HepG2 (cell line): Measurements from ENCODE around the gene SQOR. TPM values are rescaled to one million over a fixed set of nuclear protein-coding genes. Genes with fewer than 3 reads are reported as not detected.

Experiments used
- KDM4B ChIP-seq: sonication (generic); formaldehyde crosslinking; IDR thresholded peaks from 2 replicates; pipeline ENCODE4 v1.4.0; 2020; ENCODE audit warnings: missing genetic modification reagents
- THYN1 ChIP-seq: sonication (generic); formaldehyde crosslinking; IDR thresholded peaks from 2 replicates; pipeline ENCODE4 v1.8.1; 2023; ENCODE audit warnings: low read depth, mild to moderate bottlenecking, moderate library complexity, missing genetic modification reagents, borderline replicate concordance
- polyA plus RNA-seq, 8 experiments: library from polyadenylated mRNA; depleted of rRNA in 3 of 8; stranded (reverse) in 7 of 8; unstranded in 1 of 8; fragments of >200 nt; fragmentation: Illumina TruSeq in 4 of 8; extraction: Trizol in 4 of 8; gene quantifications; 2 replicates each; pipeline versions ENCODE4 v1.2.1 to v1.2.3, GENCODE V29; 2011 to 2016; ENCODE audit warnings: low read depth in 4 of 8, missing spikeins in 1 of 8, mixed read lengths in 1 of 8; ENCODE audit not compliant: insufficient read depth in 1 of 8
- total RNA-seq, 5 experiments: library from RNA; depleted of rRNA; stranded (reverse); fragments of >200 nt; fragmentation: Illumina TruSeq; extraction: Trizol; gene quantifications; 2 replicates each; pipeline ENCODE4 v1.2.3, GENCODE V29; 2016; ENCODE audit warnings: low read depth in 1 of 5
- TF ChIP-seq, protein P1 (sequence below): sonication (generic); formaldehyde crosslinking; conservative IDR thresholded peaks from 2 replicates; pipeline ENCODE4 v1.8.0; 2022; ENCODE audit warnings: low read depth, missing genetic modification reagents
- TF ChIP-seq, protein P2 (sequence below): sonication (generic); formaldehyde crosslinking; IDR thresholded peaks from 2 replicates; pipeline ENCODE4 v1.5.1; 2020; ENCODE audit warnings: mild to moderate bottlenecking, missing genetic modification reagents, moderate library complexity
- TF ChIP-seq, protein P3 (sequence below): sonication (generic); formaldehyde crosslinking; IDR thresholded peaks from 2 replicates; pipeline ENCODE4 v1.9.0; 2021; ENCODE audit warnings: missing genetic modification reagents, borderline replicate concordance

Gene SQOR
- total and polyA plus RNA-seq, 2 of the 13 experiments (the other 11 are each of a cell fraction or from before 2014, with no cell fraction given), result 19.3 to 19.4 TPM

DNA sequence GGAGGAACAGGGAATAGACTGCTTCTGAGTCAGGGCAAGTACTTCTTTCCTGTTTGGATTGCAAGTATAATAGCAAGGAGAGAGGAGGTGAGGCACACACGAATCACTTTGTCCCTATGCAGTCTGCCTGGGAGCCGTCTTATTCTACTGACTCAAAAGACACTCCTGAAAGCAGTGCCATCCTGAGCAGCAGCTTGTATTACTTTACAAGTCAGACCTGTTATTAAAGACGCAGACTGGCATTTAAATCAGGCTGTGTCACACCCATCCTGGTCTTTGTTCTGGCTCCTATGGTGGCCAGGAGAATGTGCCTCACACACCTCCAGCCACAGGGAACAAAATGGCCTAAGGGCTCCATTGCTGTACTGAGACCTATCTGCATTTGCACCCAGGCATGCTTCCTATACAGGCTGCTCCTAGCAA lies 17.9 kb upstream of the SQOR start (continued):
- TF ChIP-seq, protein P1, sequence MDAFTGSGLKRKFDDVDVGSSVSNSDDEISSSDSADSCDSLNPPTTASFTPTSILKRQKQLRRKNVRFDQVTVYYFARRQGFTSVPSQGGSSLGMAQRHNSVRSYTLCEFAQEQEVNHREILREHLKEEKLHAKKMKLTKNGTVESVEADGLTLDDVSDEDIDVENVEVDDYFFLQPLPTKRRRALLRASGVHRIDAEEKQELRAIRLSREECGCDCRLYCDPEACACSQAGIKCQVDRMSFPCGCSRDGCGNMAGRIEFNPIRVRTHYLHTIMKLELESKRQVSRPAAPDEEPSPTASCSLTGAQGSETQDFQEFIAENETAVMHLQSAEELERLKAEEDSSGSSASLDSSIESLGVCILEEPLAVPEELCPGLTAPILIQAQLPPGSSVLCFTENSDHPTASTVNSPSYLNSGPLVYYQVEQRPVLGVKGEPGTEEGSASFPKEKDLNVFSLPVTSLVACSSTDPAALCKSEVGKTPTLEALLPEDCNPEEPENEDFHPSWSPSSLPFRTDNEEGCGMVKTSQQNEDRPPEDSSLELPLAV, result no peak
- TF ChIP-seq, protein P2, sequence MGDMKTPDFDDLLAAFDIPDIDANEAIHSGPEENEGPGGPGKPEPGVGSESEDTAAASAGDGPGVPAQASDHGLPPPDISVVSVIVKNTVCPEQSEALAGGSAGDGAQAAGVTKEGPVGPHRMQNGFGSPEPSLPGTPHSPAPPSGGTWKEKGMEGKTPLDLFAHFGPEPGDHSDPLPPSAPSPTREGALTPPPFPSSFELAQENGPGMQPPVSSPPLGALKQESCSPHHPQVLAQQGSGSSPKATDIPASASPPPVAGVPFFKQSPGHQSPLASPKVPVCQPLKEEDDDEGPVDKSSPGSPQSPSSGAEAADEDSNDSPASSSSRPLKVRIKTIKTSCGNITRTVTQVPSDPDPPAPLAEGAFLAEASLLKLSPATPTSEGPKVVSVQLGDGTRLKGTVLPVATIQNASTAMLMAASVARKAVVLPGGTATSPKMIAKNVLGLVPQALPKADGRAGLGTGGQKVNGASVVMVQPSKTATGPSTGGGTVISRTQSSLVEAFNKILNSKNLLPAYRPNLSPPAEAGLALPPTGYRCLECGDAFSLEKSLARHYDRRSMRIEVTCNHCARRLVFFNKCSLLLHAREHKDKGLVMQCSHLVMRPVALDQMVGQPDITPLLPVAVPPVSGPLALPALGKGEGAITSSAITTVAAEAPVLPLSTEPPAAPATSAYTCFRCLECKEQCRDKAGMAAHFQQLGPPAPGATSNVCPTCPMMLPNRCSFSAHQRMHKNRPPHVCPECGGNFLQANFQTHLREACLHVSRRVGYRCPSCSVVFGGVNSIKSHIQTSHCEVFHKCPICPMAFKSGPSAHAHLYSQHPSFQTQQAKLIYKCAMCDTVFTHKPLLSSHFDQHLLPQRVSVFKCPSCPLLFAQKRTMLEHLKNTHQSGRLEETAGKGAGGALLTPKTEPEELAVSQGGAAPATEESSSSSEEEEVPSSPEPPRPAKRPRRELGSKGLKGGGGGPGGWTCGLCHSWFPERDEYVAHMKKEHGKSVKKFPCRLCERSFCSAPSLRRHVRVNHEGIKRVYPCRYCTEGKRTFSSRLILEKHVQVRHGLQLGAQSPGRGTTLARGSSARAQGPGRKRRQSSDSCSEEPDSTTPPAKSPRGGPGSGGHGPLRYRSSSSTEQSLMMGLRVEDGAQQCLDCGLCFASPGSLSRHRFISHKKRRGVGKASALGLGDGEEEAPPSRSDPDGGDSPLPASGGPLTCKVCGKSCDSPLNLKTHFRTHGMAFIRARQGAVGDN (CRISPR knock-in tag), result no peak
- TF ChIP-seq KDM4B (CRISPR knock-in tag) (no peak), THYN1 (no peak)
- TF ChIP-seq, protein P3, sequence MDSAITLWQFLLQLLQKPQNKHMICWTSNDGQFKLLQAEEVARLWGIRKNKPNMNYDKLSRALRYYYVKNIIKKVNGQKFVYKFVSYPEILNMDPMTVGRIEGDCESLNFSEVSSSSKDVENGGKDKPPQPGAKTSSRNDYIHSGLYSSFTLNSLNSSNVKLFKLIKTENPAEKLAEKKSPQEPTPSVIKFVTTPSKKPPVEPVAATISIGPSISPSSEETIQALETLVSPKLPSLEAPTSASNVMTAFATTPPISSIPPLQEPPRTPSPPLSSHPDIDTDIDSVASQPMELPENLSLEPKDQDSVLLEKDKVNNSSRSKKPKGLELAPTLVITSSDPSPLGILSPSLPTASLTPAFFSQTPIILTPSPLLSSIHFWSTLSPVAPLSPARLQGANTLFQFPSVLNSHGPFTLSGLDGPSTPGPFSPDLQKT (CRISPR knock-in tag), result no peak
- TF ChIP-seq, all 625 proteins: peak for 0
